K562 (cell line): ENCODE results near the gene ZDHHC12. TPM values are rescaled to one million over a fixed set of nuclear protein-coding genes. Genes with fewer than 3 reads are reported as not detected.
A peak's percentile ranks its signal among the peaks of the same experiment; 100 is the strongest.

Experiments
- KHSRP ChIP-seq: fragments of 450-650 bp; IDR thresholded peaks from 2 replicates; pipeline ENCODE4 v1.6.1; 2017
- POLR3G ChIP-seq: IDR thresholded peaks from 2 replicates; pipeline ENCODE4 v1.6.1; 2011; ENCODE audit not compliant: insufficient read length, insufficient replicate concordance; ENCODE audit errors: extremely low read depth
- SIX5 ChIP-seq, 2 experiments: IDR thresholded peaks; 2 replicates each; pipeline ENCODE4 v1.6.1; 2011; ENCODE audit warnings: low read length in 2 of 2, borderline replicate concordance in 1 of 2, low read depth in 1 of 2, mild to moderate bottlenecking in 1 of 2, moderate library complexity in 1 of 2; ENCODE audit not compliant: insufficient read depth in 1 of 2
- SLC30A9 ChIP-seq: fragments of 250-450 bp; sonication (Bioruptor Pico); IDR thresholded peaks from 2 replicates; pipeline ENCODE4 v1.8.0; 2022; ENCODE audit warnings: mild to moderate bottlenecking, moderate library complexity
- STAT5A ChIP-seq: IDR thresholded peaks from 2 replicates; pipeline ENCODE4 v1.6.1; 2012; ENCODE audit warnings: low read length, inconsistent platforms, borderline replicate concordance
- ZNF134 ChIP-seq: fragments of 250-450 bp; sonication (Bioruptor Pico); conservative IDR thresholded peaks from 2 replicates; pipeline ENCODE4 v1.4.0; 2020
- ZNF699 ChIP-seq: fragments of 250-450 bp; sonication (Bioruptor Pico); IDR thresholded peaks from 2 replicates; pipeline ENCODE4 v1.8.0; 2021; ENCODE audit warnings: mild to moderate bottlenecking, moderate library complexity; ENCODE audit not compliant: insufficient replicate concordance
- ZNF76 ChIP-seq: fragments of 250-450 bp; sonication (Bioruptor Pico); IDR thresholded peaks from 2 replicates; pipeline ENCODE4 v1.4.0; 2020; ENCODE audit warnings: mild to moderate bottlenecking, moderate library complexity, borderline replicate concordance
- ZNF79 ChIP-seq: fragments of 250-450 bp; sonication (Bioruptor Pico); IDR thresholded peaks from 2 replicates; pipeline ENCODE4 v1.4.0; 2020; ENCODE audit warnings: low read depth, mild to moderate bottlenecking, moderate library complexity
- polyA plus RNA-seq, 8 experiments: library from polyadenylated mRNA; depleted of rRNA in 4 of 8; stranded (reverse) in 5 of 8; unstranded in 3 of 8; fragments of >200 nt; fragmentation: Nextera tagmentation in 2 of 8; fragmentation: Illumina TruSeq in 1 of 8; extraction: Ambion mirVana in 2 of 8; extraction: Trizol in 1 of 8; gene quantifications; 2 replicates each; pipeline versions ENCODE4 v1.2.1 to v1.2.3, GENCODE V29; 2011 to 2014; ENCODE audit warnings: inconsistent platforms in 1 of 8, missing spikeins in 1 of 8
- total RNA-seq, 7 experiments: library from RNA; depleted of rRNA in 6 of 7; stranded (reverse); fragments of >200 nt in 6 of 7; fragmentation: Illumina TruSeq in 2 of 7; extraction: Trizol in 2 of 7; gene quantifications; 2 replicates each; pipeline versions ENCODE4 v1.2.1 to v1.2.3, GENCODE V29; 2011 to 2021; ENCODE audit warnings: low replicate concordance in 1 of 7
- TF ChIP-seq, protein P1 (sequence below): fragments of 250-450 bp; sonication (Bioruptor Pico); IDR thresholded peaks from 2 replicates; pipeline ENCODE4 v1.4.0; 2020; ENCODE audit warnings: borderline replicate concordance
- TF ChIP-seq, protein P2 (sequence below): fragments of 250-450 bp; sonication (Bioruptor Pico); IDR thresholded peaks from 2 replicates; pipeline ENCODE4 v1.5.0; 2020; ENCODE audit warnings: mild to moderate bottlenecking
- TF ChIP-seq, protein P3 (sequence below): sonication (generic); formaldehyde crosslinking; IDR thresholded peaks from 2 replicates; pipeline ENCODE4 v1.9.0; 2022; ENCODE audit warnings: mild to moderate bottlenecking, missing genetic modification reagents
- TF ChIP-seq, protein P4 (sequence below), 2 experiments: IDR thresholded peaks in 1 of 2; conservative IDR thresholded peaks in 1 of 2; 2 replicates each; pipeline ENCODE4 v1.6.1; 2016; ENCODE audit warnings: low read depth in 2 of 2, mild to moderate bottlenecking in 1 of 2, missing compliant biosample characterization in 1 of 2, missing genetic modification characterization in 1 of 2, moderate library complexity in 1 of 2
- TF ChIP-seq, protein P5 (sequence below), 2 experiments: fragments of 450-650 bp in 1 of 2; sonication (generic) in 1 of 2; formaldehyde crosslinking; conservative IDR thresholded peaks; 2 replicates each; pipeline versions ENCODE4 v1.4.0 to v1.8.1; 2020 to 2022; ENCODE audit warnings: mild to moderate bottlenecking in 1 of 2, missing genetic modification reagents in 1 of 2
- TF ChIP-seq, protein P6 (sequence below): sonication (generic); formaldehyde crosslinking; IDR thresholded peaks from 2 replicates; pipeline ENCODE4 v1.8.1; 2023; ENCODE audit warnings: mild to moderate bottlenecking, missing genetic modification reagents
- TF ChIP-seq, protein P7 (sequence below): fragments of 250-450 bp; sonication (Bioruptor Pico); IDR thresholded peaks from 2 replicates; pipeline ENCODE4 v1.6.1; 2021; ENCODE audit warnings: mild to moderate bottlenecking

Gene ZDHHC12
- total and polyA plus RNA-seq, 9 of the 15 experiments (the other 6 are each of a cell fraction or from before 2014, with no cell fraction given), result 0.21 to 38.0 (median 13.8) TPM

DNA sequence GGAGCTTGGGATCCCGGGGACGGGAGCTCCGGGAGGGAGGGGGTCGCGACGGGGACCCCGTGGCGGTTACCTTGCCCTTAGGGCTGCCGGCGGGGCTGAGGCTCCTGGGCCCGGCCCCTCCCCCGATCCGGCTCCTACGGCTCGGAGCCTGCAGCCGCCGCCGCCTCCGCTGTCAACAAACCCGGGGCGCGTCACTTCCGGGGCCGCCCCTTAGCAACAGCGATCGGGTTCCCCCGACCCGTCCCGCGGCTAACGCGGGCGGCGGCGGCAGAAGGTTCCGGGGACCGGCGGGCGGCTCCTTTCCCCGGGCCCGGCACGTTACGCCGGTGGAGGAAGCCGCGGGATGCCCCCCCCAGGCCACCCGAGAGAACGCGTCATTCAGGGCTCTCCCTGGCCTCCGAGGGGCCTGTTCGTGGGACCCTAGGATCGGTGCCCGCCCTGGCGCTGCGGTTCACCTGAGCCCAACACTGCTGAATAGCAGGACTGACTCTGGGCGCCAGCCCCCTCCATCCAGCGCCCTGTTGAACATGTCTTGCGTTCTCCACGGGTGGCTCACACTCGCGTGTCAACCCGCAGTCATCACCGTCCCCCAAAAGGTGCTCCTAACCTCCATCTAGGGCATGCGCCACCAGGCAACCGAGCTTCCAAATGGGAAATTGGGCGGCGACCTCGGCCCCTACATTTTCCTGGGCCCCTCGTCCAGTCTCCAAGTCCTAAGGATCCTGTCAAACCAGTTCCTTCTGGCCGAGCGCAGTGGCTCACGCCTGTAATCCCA lies 48.0 kb upstream of the ZDHHC12 start, which contains the start of gene ZER1 (continued):
- TF ChIP-seq, protein P1, sequence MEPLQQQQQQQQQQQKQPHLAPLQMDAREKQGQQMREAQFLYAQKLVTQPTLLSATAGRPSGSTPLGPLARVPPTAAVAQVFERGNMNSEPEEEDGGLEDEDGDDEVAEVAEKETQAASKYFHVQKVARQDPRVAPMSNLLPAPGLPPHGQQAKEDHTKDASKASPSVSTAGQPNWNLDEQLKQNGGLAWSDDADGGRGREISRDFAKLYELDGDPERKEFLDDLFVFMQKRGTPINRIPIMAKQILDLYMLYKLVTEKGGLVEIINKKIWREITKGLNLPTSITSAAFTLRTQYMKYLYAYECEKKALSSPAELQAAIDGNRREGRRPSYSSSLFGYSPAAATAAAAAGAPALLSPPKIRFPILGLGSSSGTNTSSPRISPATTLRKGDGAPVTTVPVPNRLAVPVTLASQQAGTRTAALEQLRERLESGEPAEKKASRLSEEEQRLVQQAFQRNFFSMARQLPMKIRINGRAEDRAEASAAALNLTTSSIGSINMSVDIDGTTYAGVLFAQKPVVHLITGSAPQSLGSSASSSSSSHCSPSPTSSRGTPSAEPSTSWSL, result no peak
- TF ChIP-seq, protein P2, sequence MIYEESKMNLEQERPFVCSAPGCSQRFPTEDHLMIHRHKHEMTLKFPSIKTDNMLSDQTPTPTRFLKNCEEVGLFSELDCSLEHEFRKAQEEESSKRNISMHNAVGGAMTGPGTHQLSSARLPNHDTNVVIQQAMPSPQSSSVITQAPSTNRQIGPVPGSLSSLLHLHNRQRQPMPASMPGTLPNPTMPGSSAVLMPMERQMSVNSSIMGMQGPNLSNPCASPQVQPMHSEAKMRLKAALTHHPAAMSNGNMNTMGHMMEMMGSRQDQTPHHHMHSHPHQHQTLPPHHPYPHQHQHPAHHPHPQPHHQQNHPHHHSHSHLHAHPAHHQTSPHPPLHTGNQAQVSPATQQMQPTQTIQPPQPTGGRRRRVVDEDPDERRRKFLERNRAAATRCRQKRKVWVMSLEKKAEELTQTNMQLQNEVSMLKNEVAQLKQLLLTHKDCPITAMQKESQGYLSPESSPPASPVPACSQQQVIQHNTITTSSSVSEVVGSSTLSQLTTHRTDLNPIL (CRISPR knock-in tag), result no peak
- TF ChIP-seq ZNF79 (no peak), POLR3G (no peak), ZNF134 (CRISPR knock-in tag) (no peak), SLC30A9 (CRISPR knock-in tag) (no peak), STAT5A (no peak), ZNF76 (peak; percentile 43; the same call in 1 of the 2 replicates), ZNF699 (no peak), SIX5 (IDR thresholded peaks at IDR 0.05; ENCODE audit: borderline replicate concordance in 1 of 2, insufficient read depth in 1 of 2, low read depth in 1 of 2, low read length in 2 of 2) (peak; percentile 10 to 37; a peak in 1 of 4 replicates), KHSRP (no peak)
- TF ChIP-seq, protein P3, sequence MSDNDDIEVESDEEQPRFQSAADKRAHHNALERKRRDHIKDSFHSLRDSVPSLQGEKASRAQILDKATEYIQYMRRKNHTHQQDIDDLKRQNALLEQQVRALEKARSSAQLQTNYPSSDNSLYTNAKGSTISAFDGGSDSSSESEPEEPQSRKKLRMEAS (CRISPR knock-in tag), result peak; percentile 54
- TF ChIP-seq, protein P4, sequence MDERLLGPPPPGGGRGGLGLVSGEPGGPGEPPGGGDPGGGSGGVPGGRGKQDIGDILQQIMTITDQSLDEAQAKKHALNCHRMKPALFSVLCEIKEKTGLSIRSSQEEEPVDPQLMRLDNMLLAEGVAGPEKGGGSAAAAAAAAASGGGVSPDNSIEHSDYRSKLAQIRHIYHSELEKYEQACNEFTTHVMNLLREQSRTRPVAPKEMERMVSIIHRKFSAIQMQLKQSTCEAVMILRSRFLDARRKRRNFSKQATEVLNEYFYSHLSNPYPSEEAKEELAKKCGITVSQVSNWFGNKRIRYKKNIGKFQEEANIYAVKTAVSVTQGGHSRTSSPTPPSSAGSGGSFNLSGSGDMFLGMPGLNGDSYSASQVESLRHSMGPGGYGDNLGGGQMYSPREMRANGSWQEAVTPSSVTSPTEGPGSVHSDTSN (CRISPR knock-in tag; IDR thresholded peaks at IDR 0.05; ENCODE audit: low read depth), result peak; percentile 3; the same call in 1 of the 2 replicates
- TF ChIP-seq, protein P4 (tag; conservative IDR thresholded peaks at IDR 0.05; ENCODE audit: low read depth), result no peak
- TF ChIP-seq, protein P5, sequence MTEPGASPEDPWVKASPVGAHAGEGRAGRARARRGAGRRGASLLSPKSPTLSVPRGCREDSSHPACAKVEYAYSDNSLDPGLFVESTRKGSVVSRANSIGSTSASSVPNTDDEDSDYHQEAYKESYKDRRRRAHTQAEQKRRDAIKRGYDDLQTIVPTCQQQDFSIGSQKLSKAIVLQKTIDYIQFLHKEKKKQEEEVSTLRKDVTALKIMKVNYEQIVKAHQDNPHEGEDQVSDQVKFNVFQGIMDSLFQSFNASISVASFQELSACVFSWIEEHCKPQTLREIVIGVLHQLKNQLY (CRISPR knock-in tag; conservative IDR thresholded peaks at IDR 0.05), result no peak
- TF ChIP-seq, protein P6, sequence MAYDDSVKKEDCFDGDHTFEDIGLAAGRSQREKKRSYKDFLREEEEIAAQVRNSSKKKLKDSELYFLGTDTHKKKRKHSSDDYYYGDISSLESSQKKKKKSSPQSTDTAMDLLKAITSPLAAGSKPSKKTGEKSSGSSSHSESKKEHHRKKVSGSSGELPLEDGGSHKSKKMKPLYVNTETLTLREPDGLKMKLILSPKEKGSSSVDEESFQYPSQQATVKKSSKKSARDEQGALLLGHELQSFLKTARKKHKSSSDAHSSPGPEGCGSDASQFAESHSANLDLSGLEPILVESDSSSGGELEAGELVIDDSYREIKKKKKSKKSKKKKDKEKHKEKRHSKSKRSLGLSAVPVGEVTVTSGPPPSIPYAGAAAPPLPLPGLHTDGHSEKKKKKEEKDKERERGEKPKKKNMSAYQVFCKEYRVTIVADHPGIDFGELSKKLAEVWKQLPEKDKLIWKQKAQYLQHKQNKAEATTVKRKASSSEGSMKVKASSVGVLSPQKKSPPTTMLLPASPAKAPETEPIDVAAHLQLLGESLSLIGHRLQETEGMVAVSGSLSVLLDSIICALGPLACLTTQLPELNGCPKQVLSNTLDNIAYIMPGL (CRISPR knock-in tag), result no peak
- TF ChIP-seq, protein P7, sequence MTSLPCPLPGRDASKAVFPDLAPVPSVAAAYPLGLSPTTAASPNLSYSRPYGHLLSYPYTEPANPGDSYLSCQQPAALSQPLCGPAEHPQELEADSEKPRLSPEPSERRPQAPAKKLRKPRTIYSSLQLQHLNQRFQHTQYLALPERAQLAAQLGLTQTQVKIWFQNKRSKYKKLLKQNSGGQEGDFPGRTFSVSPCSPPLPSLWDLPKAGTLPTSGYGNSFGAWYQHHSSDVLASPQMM, result no peak
